Caco-2 (cell line): ENCODE results near the gene PFKFB4. TPM values are rescaled to one million over a fixed set of nuclear protein-coding genes. Genes with fewer than 3 reads are reported as not detected.
"Not testable (repeated sequence)": the region's sequence is repeated elsewhere in the genome, so short reads cannot be mapped to it uniquely, and the experiment has no call there.

Source experiments
- BruUV-seq: library from RNA; stranded (reverse); fragments of 400-500 nt; replicated peaks from 2 replicates; lab custom pipeline; 2021; lab: Mats Ljungman, UMichigan
- CTCF ChIA-PET: fragments of 300-600 bp; sonication (Branson Sonifier 250); formaldehyde crosslinking; loops from one replicate; lab custom pipeline; 2022; ENCODE audit warnings: antibody characterized with exemption; lab: Charles Lee
- POLR2A ChIA-PET: fragments of 300-600 bp; sonication (Branson Sonifier 250); formaldehyde crosslinking; loops from one replicate; lab custom pipeline; 2022; ENCODE audit warnings: antibody characterized with exemption; lab: Charles Lee
- DNase-seq, 2 experiments: peaks; one replicate each; pipeline versions ENCODE4 v3.0.0 to v3.0.0-alpha.2; 2020 to 2022
- H3K27me3 ChIP-seq: replicated peaks from 2 replicates; pipeline ENCODE4 v1.6.0; 2011; ENCODE audit warnings: low read length; ENCODE audit not compliant: control insufficient read depth, insufficient read depth
- H3K36me3 ChIP-seq: 2 replicates; pipeline ENCODE4 v1.5.1; 2011; ENCODE audit warnings: low read length; ENCODE audit not compliant: control insufficient read depth, insufficient read depth
- H3K4me1 ChIP-seq: fragments of 250-450 bp; sonication (Bioruptor Pico); 2 replicates; pipeline ENCODE4 v1.5.1; 2020; ENCODE audit warnings: mild to moderate bottlenecking
- H3K4me3 ChIP-seq: 2 replicates; pipeline ENCODE4 v1.5.1; 2011; ENCODE audit warnings: low read depth, mild to moderate bottlenecking, control low read depth, low read length
- H3K9me3 ChIP-seq: fragments of 250-450 bp; sonication (Bioruptor Pico); 2 replicates; pipeline ENCODE4 v1.5.1; 2020; ENCODE audit warnings: mild to moderate bottlenecking, moderate library complexity
- H3K27ac Mint-ChIP-seq: one replicate; pipeline ENCODE4 v1.8.0; 2022; ENCODE audit warnings: mixed read lengths; ENCODE audit not compliant: unreplicated experiment
- H3K27me3 Mint-ChIP-seq: one replicate; pipeline ENCODE4 v1.8.0; 2022; ENCODE audit warnings: mixed read lengths; ENCODE audit not compliant: insufficient read depth, unreplicated experiment
- H3K36me3 Mint-ChIP-seq: one replicate; pipeline ENCODE4 v1.8.0; 2022; ENCODE audit warnings: mild to moderate bottlenecking, mixed read lengths; ENCODE audit not compliant: insufficient read depth, unreplicated experiment
- H3K4me1 Mint-ChIP-seq: one replicate; pipeline ENCODE4 v1.8.0; 2022; ENCODE audit warnings: low read depth, mixed read lengths; ENCODE audit not compliant: unreplicated experiment
- H3K4me3 Mint-ChIP-seq: one replicate; pipeline ENCODE4 v1.8.0; 2022; ENCODE audit warnings: mild to moderate bottlenecking, moderate library complexity, mixed read lengths; ENCODE audit not compliant: unreplicated experiment
- H3K9me3 Mint-ChIP-seq: one replicate; pipeline ENCODE4 v1.8.0; 2022; ENCODE audit warnings: mixed read lengths; ENCODE audit not compliant: unreplicated experiment
- CTCF ChIP-seq, 2 experiments: fragments of 200-600 bp in 1 of 2; IDR thresholded peaks; 1 replicate in 1 of 2; 2 replicates in 1 of 2; pipeline versions ENCODE4 v1.5.1 to v1.8.0; 2011 to 2022; ENCODE audit warnings: antibody characterized with exemption in 1 of 2, control low read depth in 1 of 2, inconsistent platforms in 1 of 2, low read depth in 1 of 2, low read length in 1 of 2, mild to moderate bottlenecking in 1 of 2, moderate library complexity in 1 of 2; ENCODE audit not compliant: insufficient read depth in 1 of 2, severe bottlenecking in 1 of 2, unreplicated experiment in 1 of 2
- intact Hi-C: fragments of 100-400 bp; cut with micrococcal nuclease; formaldehyde crosslinking; loops from one replicate; pipeline ENCODE4 v1.10.0; 2022; ENCODE audit not compliant: unreplicated experiment
- total RNA-seq: library from RNA; stranded (reverse); gene quantifications from 2 replicates; pipeline ENCODE4 v1.2.3, GENCODE V29; 2022

PFKFB4 gene
- total RNA-seq, 1 experiment from 2014 or later = 11.2 TPM

- Histone ChIP-seq H3K4me1 (peaks cover 21% of the 10 kb centered on the region; the same call in 1 of the 2 replicates), H3K9me3 (no peaks in the 10 kb centered on the region), H3K4me3 (no peak overlapping the region), H3K36me3 (no peaks in the 10 kb centered on the region), H3K27me3 (no peaks in the 10 kb centered on the region)
- peak overlapping the region; percentile 38 for H3K4me3 Mint-ChIP-seq
- peaks cover 18% of the 10 kb centered on the region for H3K36me3 Mint-ChIP-seq
- peak overlapping the region; percentile 78 for H3K27ac Mint-ChIP-seq
- DNase-seq = no peak
- no peaks in the 10 kb centered on the region for H3K27me3 Mint-ChIP-seq
- no peak for TF ChIP-seq CTCF (IDR thresholded peaks at IDR 0.05; ENCODE audit: insufficient read depth in 1 of 2, low read depth in 1 of 2, low read length in 1 of 2, severe bottlenecking in 1 of 2, unreplicated experiment in 1 of 2)
- intact Hi-C loops = no loop called here
- BruUV-seq = no TSS peak
- no peaks in the 10 kb centered on the region for H3K9me3 Mint-ChIP-seq
- POLR2A ChIA-PET = no interaction called here
- H3K4me1 Mint-ChIP-seq = peaks cover 15% of the 10 kb centered on the region
- CTCF ChIA-PET = no interaction called here
Observed at GRCh38 chr3:48475188-48475587, 81.4 kb downstream of the PFKFB4 start.

DNA sequence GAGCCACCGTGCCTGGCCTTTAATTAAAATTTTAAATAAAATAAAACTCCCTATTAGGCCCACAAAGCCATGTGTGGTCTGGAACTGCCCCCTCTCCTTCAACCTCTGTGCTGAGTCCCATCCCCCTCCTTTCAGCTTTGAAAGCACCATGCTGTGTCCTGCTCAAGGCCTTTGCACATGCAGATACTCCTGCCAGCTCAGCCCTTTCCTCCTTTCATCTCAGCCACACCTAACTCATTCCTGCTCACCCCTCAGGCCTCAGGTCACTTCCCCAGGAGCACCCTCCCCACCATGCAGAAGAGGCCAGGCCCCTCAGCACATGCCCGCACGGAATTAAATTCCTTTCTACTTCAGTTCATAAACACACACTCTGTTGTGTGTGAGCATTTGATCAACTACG is 82.0 kb downstream of the PFKFB4 start:
- Mint-ChIP-seq H3K27ac (peak overlapping the region; percentile 78), H3K9me3 (no peaks in the 10 kb centered on the region), H3K36me3 (peaks cover 23% of the 10 kb centered on the region), H3K4me3 (peak overlapping the region; percentile 38), H3K4me1 (peaks cover 20% of the 10 kb centered on the region), H3K27me3 (no peaks in the 10 kb centered on the region)
- intact Hi-C loops = no loop called here
- ChIA-PET POLR2A (no interaction called here), CTCF (interaction anchor here (2.9 kb wide), 1 partner anchor 33 kb away, joined by 77 read pairs; no protein-coding TSS in a partner anchor)
- Histone ChIP-seq H3K4me1 (peaks cover 22% of the 10 kb centered on the region; the same call in 1 of the 2 replicates), H3K4me3 (no peak overlapping the region), H3K9me3 (no peaks in the 10 kb centered on the region), H3K27me3 (no peaks in the 10 kb centered on the region), H3K36me3 (no peaks in the 10 kb centered on the region)
- TF ChIP-seq CTCF (IDR thresholded peaks at IDR 0.05; ENCODE audit: insufficient read depth in 1 of 2, low read depth in 1 of 2, low read length in 1 of 2, severe bottlenecking in 1 of 2, unreplicated experiment in 1 of 2) = no peak
- no TSS peak for BruUV-seq
- peak in 1 of 2 experiments; percentile 65 for DNase-seq

DNA sequence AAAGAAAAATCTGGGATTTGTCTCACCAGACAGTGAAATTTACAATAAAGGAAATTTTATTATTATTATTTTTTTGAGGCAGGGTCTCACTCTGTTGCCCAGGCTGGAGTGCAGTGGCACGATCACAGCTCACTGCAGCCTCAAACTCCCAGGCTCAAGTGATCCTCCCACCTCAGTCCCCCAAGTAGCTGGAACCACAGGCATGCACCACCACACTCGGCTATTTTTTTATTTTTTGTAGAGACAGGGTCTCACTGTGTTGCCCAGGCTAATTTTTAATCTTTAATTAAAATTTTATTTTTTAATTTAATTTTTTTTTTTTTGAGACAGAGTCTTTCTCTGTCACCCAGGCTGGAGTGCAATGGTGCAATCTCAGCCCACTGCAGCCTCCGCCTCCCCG is 82.6 kb downstream of the PFKFB4 start:
- H3K27me3 ChIP-seq, H3K36me3 ChIP-seq, DNase-seq, H3K9me3 ChIP-seq, intact Hi-C loops, H3K4me3 ChIP-seq, H3K27me3 Mint-ChIP-seq, H3K9me3 Mint-ChIP-seq: not testable (repeated sequence)
- peaks cover 22% of the 10 kb centered on the region; the same call in 1 of the 2 replicates for H3K4me1 ChIP-seq
- Mint-ChIP-seq H3K4me1 (peaks cover 20% of the 10 kb centered on the region), H3K27ac (peak overlapping the region; percentile 97), H3K4me3 (peak overlapping the region; percentile 88), H3K36me3 (peaks cover 29% of the 10 kb centered on the region)
- BruUV-seq = TSS peak; percentile 89
- ChIA-PET POLR2A (interaction anchor here (0.7 to 2.1 kb wide), 10 partner anchors 9 to 243 kb away, joined by 3 to 21 read pairs (median 4); partner anchors contain the start of genes ATRIP, CCDC51, IP6K2 and TMA7), CTCF (interaction anchor here (0.7 to 2.9 kb wide), 16 partner anchors 8 to 188 kb away, joined by 3 to 77 read pairs (median 7); partner anchors contain the start of genes ATRIP, CELSR3, PFKFB4 and SHISA5)
